Fibroblast of skin of right quadriceps (primary cell): ENCODE measurements around the gene RBPJ.

Experiments used
- DNase-seq: peaks from one replicate; pipeline ENCODE4 v3.0.0-alpha.2; 2013

Gene RBPJ

DNA sequence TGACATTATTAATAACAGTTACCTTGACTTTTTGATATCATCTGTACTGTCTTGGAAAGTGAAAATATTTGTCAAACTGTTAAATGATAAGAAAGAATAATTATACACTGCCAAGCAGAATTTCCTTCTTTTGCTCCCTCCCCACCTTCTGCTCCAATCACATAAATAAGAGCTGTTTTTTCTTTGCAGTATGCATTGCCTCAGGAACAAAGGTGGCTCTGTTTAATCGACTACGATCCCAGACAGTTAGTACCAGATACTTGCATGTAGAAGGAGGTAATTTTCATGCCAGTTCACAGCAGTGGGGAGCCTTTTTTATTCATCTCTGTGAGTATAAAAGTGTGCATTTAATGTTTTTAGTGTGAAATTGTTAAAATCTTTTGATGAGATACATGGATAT lies 103.3 kb downstream of the RBPJ start:
- no peak for DNase-seq

DNA sequence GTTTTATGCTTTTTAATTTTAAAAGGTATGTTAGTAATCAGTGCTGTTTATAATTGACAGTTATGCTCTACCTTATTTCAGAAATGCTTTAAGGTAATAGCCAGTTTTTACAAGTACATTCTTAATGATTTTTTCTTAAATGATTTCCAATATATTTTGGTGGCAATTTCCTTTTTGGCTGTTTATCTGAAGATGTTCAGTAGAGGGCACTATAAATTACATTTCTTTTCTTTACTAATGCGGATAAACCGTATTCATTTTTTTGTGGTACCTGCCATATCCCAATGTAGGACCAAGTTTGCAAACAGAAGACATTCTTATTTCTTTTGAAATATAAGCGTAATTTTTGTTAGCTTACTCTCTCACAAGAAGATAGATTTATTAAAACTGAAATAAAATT lies 104.0 kb downstream of the RBPJ start:
- no peak for DNase-seq

DNA sequence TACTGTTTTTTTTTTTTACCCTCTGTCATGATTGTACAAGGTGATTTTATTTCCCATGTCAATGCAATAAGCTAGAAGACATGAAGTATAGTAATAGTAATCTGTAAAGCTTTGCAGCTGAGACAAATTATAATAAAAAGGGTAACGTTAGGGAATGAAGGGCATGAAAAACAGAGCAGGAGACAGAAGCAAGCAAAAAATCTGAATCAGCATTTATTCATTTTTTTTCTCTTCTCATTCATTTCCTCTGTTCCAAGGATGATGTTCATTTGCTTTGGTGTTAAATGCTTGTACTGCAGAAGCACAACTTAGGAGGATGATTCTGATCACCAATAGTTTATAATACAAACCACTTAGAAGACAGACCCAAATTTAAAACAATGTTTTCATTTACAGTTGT lies 105.1 kb downstream of the RBPJ start:
- no peak for DNase-seq

DNA sequence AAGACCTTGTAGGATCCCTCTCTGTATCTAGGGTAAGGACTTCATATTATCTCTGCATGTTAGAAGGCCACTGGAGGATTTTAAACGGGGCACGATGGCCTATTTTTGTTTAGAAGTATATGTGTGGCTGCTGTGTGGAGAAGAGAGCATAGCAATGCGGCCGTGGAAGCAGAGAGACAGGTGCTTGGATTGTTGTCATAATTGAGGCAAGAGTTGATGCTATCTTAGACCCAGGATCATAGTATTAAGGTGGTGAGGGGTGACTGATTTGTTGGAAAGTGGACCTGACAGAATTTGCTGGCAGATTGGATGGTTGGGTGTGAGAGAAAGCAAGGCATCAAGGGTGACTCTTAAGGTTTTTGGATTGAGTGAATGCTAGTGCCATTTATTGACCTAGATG lies 106.1 kb downstream of the RBPJ start:
- no peak for DNase-seq

DNA sequence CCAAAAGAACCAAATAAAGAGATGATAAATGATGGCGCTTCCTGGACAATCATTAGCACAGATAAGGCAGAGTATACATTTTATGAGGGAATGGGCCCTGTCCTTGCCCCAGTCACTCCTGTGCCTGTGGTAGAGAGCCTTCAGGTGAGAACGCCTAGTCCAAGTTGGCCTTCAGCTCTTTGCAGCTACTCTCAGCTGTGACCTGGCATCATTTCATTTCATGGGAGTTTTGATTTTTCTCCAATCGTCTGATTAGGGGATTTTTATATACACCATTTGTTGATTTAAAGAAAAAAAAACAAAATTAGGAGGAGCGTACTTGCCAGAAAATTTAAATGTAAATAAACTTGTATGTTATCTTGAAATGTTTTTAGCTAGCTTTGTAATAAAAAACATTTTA lies 109.1 kb downstream of the RBPJ start:
- DNase-seq = no peak

DNA sequence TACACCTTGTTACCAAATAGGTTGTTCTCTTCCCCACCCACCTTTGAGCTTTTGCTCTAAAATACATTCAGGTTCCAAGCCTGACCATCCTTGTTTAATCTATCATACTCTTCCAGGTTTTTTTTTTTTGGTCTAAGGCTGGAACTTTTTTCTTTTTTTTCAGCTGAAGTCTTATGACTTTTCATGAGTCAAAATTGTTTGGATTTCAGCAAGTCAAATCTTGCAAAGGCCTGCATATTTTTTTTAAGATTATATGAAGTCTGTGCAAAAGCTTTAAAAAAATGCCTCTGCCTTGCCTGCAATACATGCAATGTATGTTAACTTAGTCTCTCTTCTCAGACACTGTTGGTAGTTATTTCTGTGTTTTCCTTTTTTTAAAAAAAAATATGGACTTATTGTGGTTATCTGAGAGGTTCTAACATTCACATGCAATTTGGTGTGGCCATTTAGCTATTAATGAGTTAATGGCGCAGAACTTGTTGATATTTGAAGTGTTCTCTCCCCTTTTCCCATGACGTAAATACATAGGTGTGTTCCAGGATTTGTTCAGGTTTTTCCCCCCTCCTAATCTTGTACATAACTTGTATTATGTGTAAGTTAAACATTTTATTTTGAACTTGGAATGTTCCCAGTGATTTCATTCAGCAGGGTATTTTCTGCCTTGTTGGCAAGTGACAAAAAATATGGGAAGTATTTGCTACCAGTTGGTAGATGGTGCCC lies 110.8 kb downstream of the RBPJ start:
- no peak for DNase-seq

DNA sequence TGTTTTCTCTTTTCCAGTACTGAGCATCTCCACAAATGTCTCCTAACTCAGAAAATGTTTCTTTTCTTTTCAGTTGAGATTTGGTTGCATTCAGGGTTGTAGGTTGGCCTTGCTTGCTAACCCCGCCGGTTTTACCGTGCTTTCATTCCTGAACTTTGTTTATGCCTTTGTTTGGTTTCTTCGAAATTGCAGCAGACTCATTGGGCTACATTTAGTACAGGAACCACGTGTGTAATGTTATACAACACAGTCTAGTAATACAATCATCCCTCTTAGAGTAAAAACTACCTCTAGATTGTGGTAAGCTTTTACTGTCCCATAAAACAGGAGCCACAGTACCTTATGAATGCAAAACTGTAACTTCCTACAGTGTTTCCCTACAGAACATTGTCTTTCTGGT lies 111.6 kb downstream of the RBPJ start:
- no peak for DNase-seq

DNA sequence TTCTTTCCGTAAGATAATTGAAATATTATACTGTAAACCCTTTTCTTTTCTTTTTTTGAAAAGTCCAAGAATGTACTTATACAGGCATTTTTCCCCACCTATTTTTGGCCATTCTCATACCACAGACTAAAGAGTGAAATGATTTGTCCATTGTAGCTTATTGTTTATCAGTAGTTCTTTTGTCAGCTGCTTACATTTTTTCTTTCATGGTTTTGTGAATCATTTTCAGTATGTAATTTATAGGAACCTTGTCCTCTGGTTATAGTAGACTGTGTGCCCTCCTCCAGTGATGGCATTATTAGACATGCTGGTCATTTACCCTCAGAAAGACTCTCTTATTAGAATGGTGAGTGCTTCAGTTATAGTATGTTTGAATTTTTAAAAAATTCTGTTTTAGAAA lies 112.7 kb downstream of the RBPJ start:
- no peak for DNase-seq

DNA sequence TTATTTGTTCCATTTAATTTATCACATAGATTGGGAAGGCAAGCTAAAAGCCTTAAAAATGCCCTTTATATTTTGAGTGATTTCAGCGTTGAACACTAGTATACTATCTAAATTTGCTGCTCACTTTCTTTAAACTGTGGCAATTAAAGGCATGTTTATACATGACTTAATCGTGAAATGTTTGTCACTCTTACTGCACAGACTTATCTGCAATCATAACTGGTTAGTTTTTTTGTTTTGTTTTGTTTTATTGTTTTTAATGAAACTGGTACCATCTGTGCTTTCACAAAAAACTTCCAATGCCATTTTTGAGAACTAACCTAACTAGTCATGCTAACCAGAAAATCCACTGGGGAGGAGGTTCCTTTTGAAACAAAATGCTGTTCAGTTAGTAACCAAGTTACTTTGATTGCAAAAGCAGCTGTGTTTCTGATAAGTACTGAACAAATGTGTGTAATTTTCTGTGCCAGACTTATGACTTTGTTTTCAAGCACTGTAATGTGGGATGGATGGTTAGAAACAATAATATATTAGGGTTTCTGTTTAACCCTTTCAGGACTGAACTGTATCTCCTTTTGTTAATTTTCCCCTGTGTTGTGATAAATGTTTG lies 113.3 kb downstream of the RBPJ start:
- DNase-seq = no peak

DNA sequence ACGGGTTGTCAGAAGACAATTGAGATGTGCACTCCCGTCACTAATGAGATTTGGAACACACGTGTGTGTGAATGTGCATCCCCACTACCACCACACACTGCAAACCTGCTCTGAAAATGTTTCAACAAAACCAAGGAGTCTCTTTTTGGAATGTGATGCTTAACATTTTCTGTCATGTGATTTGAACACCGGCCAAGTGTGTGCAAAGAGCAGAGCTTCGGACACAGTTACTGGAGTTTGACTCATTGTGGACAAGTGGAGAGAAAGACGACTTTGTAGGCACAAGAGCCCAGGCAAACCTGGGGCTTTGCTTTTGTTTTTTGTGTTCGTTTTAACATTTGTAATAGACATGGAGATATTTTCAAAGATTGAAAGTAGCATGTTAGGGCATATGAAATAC lies 120.3 kb downstream of the RBPJ start:
- DNase-seq = peak; percentile 37

DNA sequence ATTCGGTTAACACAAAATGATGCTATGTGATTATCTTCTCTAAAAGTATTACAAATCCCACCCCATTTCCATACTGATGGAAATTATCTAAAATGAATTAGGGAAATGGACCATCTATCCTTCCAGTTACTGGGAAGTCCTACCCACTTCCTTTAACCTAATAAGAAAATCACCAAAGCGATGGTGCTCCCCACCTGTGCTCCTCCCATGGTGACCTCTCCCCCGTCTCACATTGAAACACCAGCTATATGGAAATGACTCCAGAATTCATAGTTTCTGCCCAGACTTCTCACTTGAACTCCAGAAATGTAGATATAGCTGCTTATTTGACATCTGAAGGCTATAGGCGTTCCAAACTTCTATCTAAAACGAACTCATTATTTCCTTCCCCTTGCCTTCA lies 121.0 kb downstream of the RBPJ start:
- no peak for DNase-seq

DNA sequence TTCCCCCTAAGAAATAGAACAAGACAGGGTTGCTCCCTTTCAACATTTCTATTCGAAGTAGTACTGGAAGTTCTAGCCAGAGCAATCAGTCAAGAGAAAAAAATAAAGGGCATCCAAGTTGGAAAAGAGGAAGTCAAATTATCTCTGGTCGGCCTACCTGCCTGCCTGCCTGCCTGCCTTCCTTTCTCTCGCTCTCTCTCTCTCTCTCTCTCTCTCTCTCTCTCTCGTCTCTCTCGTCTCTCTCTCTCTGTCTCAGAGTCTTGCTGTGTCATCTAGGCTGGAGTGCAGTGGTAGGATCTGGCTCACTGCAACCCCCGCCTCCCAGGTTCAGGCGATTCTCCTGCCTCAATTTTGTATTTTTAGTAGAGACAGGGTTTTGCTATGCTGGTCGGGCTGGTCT lies 126.6 kb downstream of the RBPJ start:
- no peak for DNase-seq

DNA sequence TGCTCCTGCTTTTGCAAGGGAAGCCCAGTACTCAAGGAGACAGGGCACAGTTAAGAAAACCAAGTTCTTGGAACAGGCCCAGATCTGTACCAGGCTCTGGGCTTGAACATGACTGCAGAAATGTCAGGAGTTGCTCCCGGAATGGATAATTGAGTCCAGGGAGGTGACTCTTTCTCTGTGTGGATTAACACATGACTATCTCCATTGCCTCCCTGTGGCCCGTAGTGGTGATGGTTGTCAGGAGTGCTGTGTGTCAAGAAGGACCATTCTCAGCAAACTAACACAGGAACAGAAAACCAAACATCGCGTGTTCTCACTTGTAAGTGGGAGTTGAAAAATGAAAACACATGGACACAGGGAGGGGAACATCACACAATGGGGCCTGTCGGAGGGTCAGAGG lies 129.6 kb downstream of the RBPJ start:
- DNase-seq = no peak

DNA sequence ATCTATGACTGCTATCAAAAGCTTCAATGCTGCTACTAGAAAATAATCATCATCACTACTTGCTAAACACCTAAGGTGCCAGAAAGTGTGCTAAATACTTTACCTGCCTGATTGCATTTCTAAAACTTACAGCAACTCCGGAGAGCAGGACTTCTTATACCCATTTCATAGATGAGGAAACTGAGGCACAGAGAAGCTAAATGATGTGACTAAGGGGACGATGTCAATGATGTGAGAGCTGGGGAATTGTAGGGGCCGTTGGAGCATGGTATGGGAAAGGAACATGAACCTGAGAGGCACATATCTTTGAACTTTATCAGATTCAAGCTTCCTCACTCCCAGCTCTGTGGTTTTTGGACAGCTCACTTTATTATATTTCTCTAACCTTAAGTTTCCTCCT lies 130.8 kb downstream of the RBPJ start:
- DNase-seq = no peak

DNA sequence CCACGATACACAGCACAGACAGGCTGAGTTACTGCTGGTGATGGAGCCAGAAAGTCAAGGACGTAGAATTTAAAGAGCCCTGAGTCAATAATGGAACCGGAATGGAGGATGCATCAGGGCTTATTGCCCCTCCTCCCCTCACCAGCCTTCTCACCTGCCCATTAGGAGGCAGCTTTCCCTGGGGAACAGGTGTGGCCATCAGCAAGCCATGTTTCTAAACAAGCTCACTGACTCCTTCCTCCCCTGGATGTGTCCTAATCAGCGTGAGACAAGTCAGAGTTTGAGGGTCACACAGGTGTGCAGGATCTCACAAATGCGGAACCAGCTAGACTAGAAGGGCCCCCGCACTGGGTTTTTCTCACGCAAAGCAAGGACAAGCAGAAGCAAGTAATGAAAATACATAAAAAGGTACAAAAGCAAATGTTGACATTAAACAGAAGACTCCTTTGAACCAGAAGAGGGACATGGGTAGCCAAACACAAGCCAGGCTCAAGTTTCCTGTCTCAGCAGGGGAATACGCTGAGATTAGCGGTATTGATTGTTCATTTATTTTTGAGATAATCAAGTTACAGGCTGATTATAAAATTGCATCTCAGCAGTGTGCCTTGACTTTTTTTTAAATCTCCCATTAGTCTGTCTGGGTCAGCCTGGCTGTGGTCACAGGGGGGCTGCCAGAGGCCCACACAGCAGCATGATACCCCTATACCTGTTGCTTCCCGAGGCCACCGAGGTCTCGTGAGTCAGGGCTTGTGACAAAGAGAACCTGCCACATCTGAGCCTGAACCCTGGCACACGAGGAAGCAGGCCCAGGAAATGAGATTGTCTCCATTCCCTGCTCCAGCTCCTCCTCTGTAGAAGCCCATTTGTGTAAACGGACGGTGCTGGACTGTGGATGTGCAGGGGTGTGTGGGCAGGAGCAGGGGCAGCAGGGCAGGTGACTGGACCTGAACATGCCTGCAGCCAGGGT lies 132.0 kb downstream of the RBPJ start:
- DNase-seq = no peak

DNA sequence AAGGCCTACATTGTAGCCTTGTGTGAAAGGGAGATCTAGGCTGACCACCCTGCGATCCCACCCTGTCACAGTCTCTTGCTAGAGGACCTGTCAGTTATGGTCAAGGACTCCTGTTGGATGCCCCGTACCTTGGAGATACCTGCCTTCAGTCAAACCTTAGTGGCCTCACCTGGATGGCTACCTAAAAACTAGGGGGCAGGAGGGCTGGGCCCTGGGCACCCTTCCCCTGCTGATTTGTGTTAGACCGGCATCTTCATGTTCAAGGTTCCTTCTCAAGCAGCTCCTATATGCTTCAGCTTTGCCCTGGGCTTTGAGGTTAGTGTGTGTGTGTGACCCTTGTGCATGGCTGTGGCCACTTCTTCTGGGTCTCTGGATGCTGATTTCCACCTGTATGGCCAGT lies 134.1 kb downstream of the RBPJ start:
- no peak for DNase-seq

DNA sequence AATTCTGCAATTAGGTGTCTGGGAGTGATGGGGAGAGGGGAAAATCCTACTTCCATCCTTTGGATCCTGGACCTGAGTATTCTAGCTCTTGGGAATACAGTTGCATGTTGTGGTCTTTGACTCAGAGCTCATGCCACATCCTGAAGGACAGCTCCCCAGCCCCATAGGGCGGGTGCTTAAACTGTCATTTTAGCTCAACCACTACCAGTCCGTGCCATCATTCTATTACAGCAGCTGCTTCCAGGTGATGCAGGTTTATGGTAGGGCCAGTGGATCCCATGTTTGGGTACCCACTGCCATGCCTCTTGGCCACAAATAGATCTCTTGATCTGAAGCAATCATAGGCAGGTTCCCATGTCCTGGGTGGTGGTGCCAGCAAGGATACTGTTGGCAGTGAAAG lies 134.8 kb downstream of the RBPJ start:
- DNase-seq = no peak

DNA sequence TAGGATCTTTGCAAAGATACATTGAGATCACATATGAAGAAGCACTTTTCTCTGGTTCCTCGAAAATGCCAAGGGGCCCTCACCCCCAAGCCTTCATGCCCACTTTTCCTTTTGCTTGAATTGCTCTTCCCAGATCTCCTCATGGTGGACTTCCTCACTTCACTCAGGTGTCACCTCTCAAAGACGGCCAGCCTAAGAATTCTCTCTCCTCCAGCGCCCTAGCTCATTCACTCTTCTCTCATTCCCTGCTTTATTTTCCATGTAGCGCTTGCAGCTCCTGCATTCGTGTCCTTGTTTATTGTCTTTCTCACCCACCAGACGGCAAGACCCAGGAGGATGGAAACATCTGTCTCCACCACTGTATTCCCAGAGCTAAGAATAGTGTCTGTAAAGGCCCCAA lies 136.6 kb downstream of the RBPJ start:
- DNase-seq = no peak

DNA sequence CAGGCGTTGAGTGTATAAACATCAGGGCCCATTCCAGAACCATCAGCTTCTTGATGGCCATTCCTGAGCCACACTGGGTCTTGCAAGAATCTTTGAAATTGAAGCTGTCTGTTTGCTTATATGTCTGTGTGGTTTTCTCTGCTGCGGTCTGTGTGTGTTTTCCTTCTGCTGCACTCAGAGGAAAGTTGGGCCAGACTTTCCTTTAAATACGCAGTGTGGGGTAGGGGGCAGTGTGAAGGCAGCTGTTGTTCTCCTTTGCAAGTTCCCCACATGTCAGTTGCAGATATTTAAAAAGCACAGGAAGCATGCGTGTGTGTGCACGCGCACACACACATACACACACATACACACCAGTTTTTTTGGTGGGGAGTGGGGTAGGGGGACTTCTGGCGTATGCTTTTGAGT lies 137.3 kb downstream of the RBPJ start:
- DNase-seq = peak; percentile 20

DNA sequence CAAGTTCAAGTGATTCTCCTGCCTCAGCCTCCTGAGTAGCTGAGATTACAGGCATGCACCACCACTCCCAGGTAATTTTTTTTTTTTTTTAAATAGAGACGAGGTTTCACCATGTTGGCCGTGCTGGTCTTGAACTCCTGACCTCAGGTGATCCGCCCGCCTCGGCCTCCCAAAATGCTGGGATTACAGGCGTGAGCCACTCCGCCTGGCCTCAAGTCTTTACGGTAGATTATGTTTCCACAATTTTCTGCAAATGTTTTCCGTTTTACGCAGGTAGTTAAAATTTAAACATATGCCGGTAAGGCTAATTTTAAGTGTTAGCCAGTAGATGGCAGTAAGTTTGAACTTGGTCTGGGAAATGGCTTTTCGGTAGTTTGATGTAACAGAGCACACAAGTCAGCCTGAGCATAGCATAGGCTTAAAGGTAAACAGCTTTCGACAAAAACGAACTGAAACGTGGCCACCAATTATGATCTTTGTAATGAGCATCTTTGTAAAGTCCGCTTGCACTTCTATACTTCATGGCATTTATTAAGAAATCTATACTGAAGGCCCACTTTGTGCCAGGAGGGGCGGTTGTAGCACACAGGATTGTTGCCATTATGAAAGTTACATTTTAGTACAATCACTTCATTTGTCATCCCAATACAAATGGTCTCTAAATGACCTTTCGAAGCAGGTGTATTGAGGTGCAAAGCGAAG lies 138.4 kb downstream of the RBPJ start:
- DNase-seq = peak; percentile 63

DNA sequence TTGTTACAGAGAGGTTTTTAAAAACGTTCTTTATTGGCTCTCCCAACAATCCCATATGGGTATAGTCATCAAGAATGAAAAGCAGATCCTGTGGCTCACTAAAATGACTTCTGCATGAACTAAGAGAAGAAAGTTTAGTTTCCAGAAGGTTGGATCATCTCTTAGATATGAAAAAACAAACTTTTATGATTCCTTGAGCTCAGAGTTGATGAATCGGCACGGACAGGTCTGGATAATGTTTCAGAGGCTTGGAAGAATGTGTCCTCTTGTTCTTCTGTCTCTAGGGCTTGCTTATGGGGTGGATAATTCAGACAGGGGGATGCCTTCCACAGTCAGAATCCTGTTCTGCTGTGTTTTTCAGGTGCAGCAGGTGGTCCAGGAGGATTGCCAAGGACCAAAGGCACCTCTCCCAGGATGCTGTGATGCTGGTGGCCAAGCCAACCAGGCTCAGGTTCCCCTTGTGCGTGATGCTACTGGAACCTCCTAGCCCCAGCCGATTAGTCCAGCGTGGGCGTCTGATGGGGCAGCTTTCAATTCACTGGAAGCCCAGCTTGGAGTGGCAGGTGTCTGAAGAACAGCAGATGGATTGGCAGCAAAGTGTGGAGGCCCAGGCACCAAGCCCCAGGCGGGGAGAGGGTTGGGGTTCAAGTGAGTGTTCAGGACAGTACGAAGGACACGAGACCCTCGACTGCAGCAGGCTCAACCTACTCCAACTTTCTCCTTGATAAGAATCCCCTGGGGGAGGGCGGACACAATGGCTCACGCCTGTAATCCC lies 139.1 kb downstream of the RBPJ start:
- DNase-seq = peak; percentile 49

DNA sequence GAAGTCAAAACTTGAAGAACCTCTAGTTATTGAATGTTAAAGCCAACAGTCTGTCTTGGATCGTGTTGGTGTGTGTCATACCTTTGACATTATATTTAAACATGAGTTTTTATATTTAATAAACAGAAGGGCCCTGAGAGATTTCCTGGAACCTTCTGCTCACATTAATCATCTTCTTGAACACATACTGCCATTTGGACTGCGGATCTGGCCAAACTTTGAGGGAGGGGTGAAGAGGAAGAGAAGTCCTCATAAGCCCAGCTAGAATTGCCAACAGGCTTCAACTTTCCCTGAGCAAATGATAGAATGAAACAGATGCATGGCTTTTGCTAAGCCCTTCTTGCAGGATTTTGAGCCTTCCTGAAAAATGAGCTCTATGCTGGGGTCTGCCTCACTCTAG lies 142.1 kb downstream of the RBPJ start:
- DNase-seq = peak; percentile 7

DNA sequence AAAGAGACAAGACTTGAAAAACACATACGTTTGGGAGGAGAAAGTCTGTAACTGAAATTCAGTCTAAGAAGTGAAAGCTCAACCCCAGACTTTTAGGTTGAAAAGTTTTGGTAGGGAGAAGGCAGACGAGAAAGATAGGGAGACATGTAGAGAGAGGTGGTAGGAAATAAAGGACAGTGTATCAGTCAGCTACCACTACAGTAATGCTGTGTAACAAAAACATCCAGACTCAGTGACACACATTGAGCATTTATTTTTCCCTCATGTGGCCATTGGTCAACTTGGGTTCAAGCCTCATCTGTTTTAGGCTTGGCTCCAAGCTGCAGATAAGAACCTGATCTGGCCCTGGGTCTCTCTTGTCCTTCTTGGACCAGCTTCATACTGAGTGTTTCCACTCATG lies 142.6 kb downstream of the RBPJ start:
- no peak for DNase-seq
